HUES64 (cell line): ENCODE measurements around the gene AGR2.

Experiments
- H3K27ac ChIP-seq: 2 replicates; pipeline ENCODE4 v1.7.0; 2013; ENCODE audit warnings: low read depth, low read length, inconsistent platforms
- H3K27me3 ChIP-seq: 2 replicates; pipeline ENCODE4 v1.6.1; 2013; ENCODE audit warnings: mild to moderate bottlenecking, low read length; ENCODE audit not compliant: insufficient read depth
- H3K36me3 ChIP-seq: 2 replicates; pipeline ENCODE4 v1.6.1; 2013; ENCODE audit warnings: mild to moderate bottlenecking, low read length; ENCODE audit not compliant: insufficient read depth
- H3K4me1 ChIP-seq: 2 replicates; pipeline ENCODE4 v1.6.1; 2013; ENCODE audit warnings: mild to moderate bottlenecking, low read length, moderate library complexity; ENCODE audit not compliant: insufficient read depth
- H3K4me3 ChIP-seq: 2 replicates; pipeline ENCODE4 v1.5.1; 2013; ENCODE audit warnings: mild to moderate bottlenecking, low read length, moderate library complexity
- H3K9ac ChIP-seq: 2 replicates; pipeline ENCODE4 v1.6.1; 2013; ENCODE audit warnings: mild to moderate bottlenecking, low read depth, low read length
- H3K9me3 ChIP-seq: 2 replicates; pipeline ENCODE4 v1.6.1; 2013; ENCODE audit warnings: low read depth, low read length; ENCODE audit not compliant: insufficient read depth
- WGBS: fragments of 150-250, 120-280 bp; methylation state at CpG from one replicate; pipeline ENCODE4 v1.1.7; 2013; ENCODE audit warnings: missing lambda C conversion rate; 5-methylcytosine and 5-hydroxymethylcytosine counted together

The AGR2 gene

GRCh38 chr7:16839646-16840045, 34.8 kb upstream of the AGR2 start:
- H3K9ac ChIP-seq = no peak overlapping the region
- no peak overlapping the region for H3K27ac ChIP-seq
- no peaks in the 10 kb centered on the region for H3K9me3 ChIP-seq
- 90% methylated on average over 2 of the region's 2 CpGs for WGBS
- no peak overlapping the region for H3K4me3 ChIP-seq
- H3K4me1 ChIP-seq = no peaks in the 10 kb centered on the region
- H3K27me3 ChIP-seq = no peaks in the 10 kb centered on the region
- H3K36me3 ChIP-seq = no peaks in the 10 kb centered on the region

GRCh38 chr7:16838891-16839290, 34.1 kb upstream of the AGR2 start:
- Histone ChIP-seq H3K4me1 (no peaks in the 10 kb centered on the region), H3K36me3 (no peaks in the 10 kb centered on the region), H3K9ac (no peak overlapping the region), H3K27ac (no peak overlapping the region), H3K4me3 (no peak overlapping the region), H3K27me3 (no peaks in the 10 kb centered on the region), H3K9me3 (no peaks in the 10 kb centered on the region)
- WGBS = 90% methylated on average over 1 of the region's 1 CpG

- Histone ChIP-seq H3K9me3 (no peaks in the 10 kb centered on the region), H3K4me3 (no peak overlapping the region), H3K4me1 (no peaks in the 10 kb centered on the region), H3K27ac (no peak overlapping the region), H3K9ac (no peak overlapping the region), H3K36me3 (no peaks in the 10 kb centered on the region), H3K27me3 (no peaks in the 10 kb centered on the region)
- 100% methylated on average over 2 of the region's 3 CpGs for WGBS
Observed at GRCh38 chr7:16838386-16838785, 33.6 kb upstream of the AGR2 start.

GRCh38 chr7:16836481-16836880, 31.7 kb upstream of the AGR2 start:
- no peaks in the 10 kb centered on the region for H3K36me3 ChIP-seq
- H3K4me3 ChIP-seq = no peak overlapping the region
- H3K9me3 ChIP-seq = no peaks in the 10 kb centered on the region
- no peak overlapping the region for H3K9ac ChIP-seq
- no peaks in the 10 kb centered on the region for H3K4me1 ChIP-seq
- no peak overlapping the region for H3K27ac ChIP-seq
- no peaks in the 10 kb centered on the region for H3K27me3 ChIP-seq
- 97% methylated on average over 5 of the region's 5 CpGs for WGBS

- no peaks in the 10 kb centered on the region for H3K27me3 ChIP-seq
- H3K9me3 ChIP-seq = no peaks in the 10 kb centered on the region
- H3K4me3 ChIP-seq = no peak overlapping the region
- WGBS = 92% methylated on average over 1 of the region's 1 CpG
- H3K9ac ChIP-seq = no peak overlapping the region
- H3K36me3 ChIP-seq = no peaks in the 10 kb centered on the region
- no peak overlapping the region for H3K27ac ChIP-seq
- H3K4me1 ChIP-seq = no peaks in the 10 kb centered on the region
Observed at GRCh38 chr7:16833373-16833772, 28.6 kb upstream of the AGR2 start.

GRCh38 chr7:16826060-16826459, 21.3 kb upstream of the AGR2 start:
- Histone ChIP-seq H3K36me3 (no peaks in the 10 kb centered on the region), H3K4me1 (no peaks in the 10 kb centered on the region), H3K27ac (no peak overlapping the region), H3K27me3 (no peaks in the 10 kb centered on the region), H3K9me3 (no peaks in the 10 kb centered on the region), H3K9ac (no peak overlapping the region), H3K4me3 (no peak overlapping the region)

GRCh38 chr7:16822029-16822428, 17.2 kb upstream of the AGR2 start:
- Histone ChIP-seq H3K4me1 (no peaks in the 10 kb centered on the region), H3K9ac (no peak overlapping the region), H3K4me3 (no peak overlapping the region), H3K36me3 (no peaks in the 10 kb centered on the region), H3K9me3 (no peaks in the 10 kb centered on the region), H3K27ac (no peak overlapping the region), H3K27me3 (no peaks in the 10 kb centered on the region)
- WGBS = 93% methylated on average over 3 of the region's 3 CpGs

- no peak overlapping the region for H3K4me3 ChIP-seq
- no peak overlapping the region for H3K9ac ChIP-seq
- H3K4me1 ChIP-seq = no peaks in the 10 kb centered on the region
- no peaks in the 10 kb centered on the region for H3K9me3 ChIP-seq
- H3K27ac ChIP-seq = no peak overlapping the region
- H3K27me3 ChIP-seq = no peaks in the 10 kb centered on the region
- 95% methylated on average over 1 of the region's 3 CpGs for WGBS
- H3K36me3 ChIP-seq = no peaks in the 10 kb centered on the region
Observed at GRCh38 chr7:16818732-16819131, 13.9 kb upstream of the AGR2 start.

- no peak overlapping the region for H3K27ac ChIP-seq
- no peaks in the 10 kb centered on the region for H3K9me3 ChIP-seq
- H3K36me3 ChIP-seq = no peaks in the 10 kb centered on the region
- no peaks in the 10 kb centered on the region for H3K27me3 ChIP-seq
- H3K9ac ChIP-seq = no peak overlapping the region
- WGBS = no CpG with 5 or more reads among the region's 1 CpG
- H3K4me1 ChIP-seq = no peaks in the 10 kb centered on the region
- H3K4me3 ChIP-seq = no peak overlapping the region
Observed at GRCh38 chr7:16817536-16817935, 12.7 kb upstream of the AGR2 start.

GRCh38 chr7:16816824-16817223, 12.0 kb upstream of the AGR2 start:
- H3K36me3 ChIP-seq = no peaks in the 10 kb centered on the region
- WGBS = 46% methylated on average over 2 of the region's 2 CpGs
- no peak overlapping the region for H3K9ac ChIP-seq
- H3K4me1 ChIP-seq = no peaks in the 10 kb centered on the region
- H3K27me3 ChIP-seq = no peaks in the 10 kb centered on the region
- no peaks in the 10 kb centered on the region for H3K9me3 ChIP-seq
- no peak overlapping the region for H3K4me3 ChIP-seq
- H3K27ac ChIP-seq = no peak overlapping the region

GRCh38 chr7:16815001-16815400, 10.2 kb upstream of the AGR2 start:
- H3K4me1 ChIP-seq = no peaks in the 10 kb centered on the region
- H3K36me3 ChIP-seq = no peaks in the 10 kb centered on the region
- no peak overlapping the region for H3K9ac ChIP-seq
- WGBS = 93% methylated on average over 2 of the region's 2 CpGs
- H3K27me3 ChIP-seq = no peaks in the 10 kb centered on the region
- no peak overlapping the region for H3K4me3 ChIP-seq
- H3K9me3 ChIP-seq = no peaks in the 10 kb centered on the region
- no peak overlapping the region for H3K27ac ChIP-seq

- Histone ChIP-seq H3K9me3 (no peaks in the 10 kb centered on the region), H3K27ac (no peak overlapping the region), H3K4me1 (no peaks in the 10 kb centered on the region), H3K4me3 (no peak overlapping the region), H3K9ac (no peak overlapping the region), H3K27me3 (no peaks in the 10 kb centered on the region), H3K36me3 (no peaks in the 10 kb centered on the region)
- 97% methylated on average over 3 of the region's 3 CpGs for WGBS
Observed at GRCh38 chr7:16813232-16813616, 8.4 kb upstream of the AGR2 start.
